Astrocyte of the cerebellum (primary cell): ENCODE results near the gene EIF4H.

ENCODE experiments used
- DNase-seq: peaks from one replicate; pipeline ENCODE4 v3.0.0-alpha.2; 2011; ENCODE audit warnings: low read depth
- H3K4me3 ChIP-seq: 2 replicates; pipeline ENCODE4 v1.5.1; 2011; ENCODE audit warnings: mild to moderate bottlenecking, low read depth, low read length, moderate library complexity
- CTCF ChIP-seq: IDR thresholded peaks from 2 replicates; pipeline ENCODE4 v1.5.1; 2012; ENCODE audit warnings: low read length, low read depth, moderate library complexity, mild to moderate bottlenecking; ENCODE audit errors: missing control alignments
- in situ Hi-C: cut with HindIII; loops from 2 replicates; pipeline ENCODE4 v1.10.0; 2017; ENCODE audit warnings: low sequenced_read_pairs

EIF4H gene

GRCh38 chr7:74181821-74182220 lies 7.7 kb downstream of the EIF4H start:
- TF ChIP-seq CTCF: no peak
- no peak overlapping the region for H3K4me3 ChIP-seq
- DNase-seq: no peak
- in situ Hi-C loops: no loop called here

GRCh38 chr7:74182453-74183090 lies 8.4 kb downstream of the EIF4H start:
- H3K4me3 ChIP-seq: no peak overlapping the region
- no peak for TF ChIP-seq CTCF
- DNase-seq: no peak
- in situ Hi-C loops: no loop called here

- H3K4me3 ChIP-seq: no peak overlapping the region
- in situ Hi-C loops: no loop called here
- no peak for DNase-seq
- no peak for TF ChIP-seq CTCF
Measured at GRCh38 chr7:74183142-74183541, 9.0 kb downstream of the EIF4H start.

GRCh38 chr7:74183653-74184450 lies 9.7 kb downstream of the EIF4H start:
- TF ChIP-seq CTCF: peak; percentile 37
- no peak for DNase-seq
- H3K4me3 ChIP-seq: no peak overlapping the region
- in situ Hi-C loops: no loop called here

- in situ Hi-C loops: no loop called here
- no peak overlapping the region for H3K4me3 ChIP-seq
- DNase-seq: no peak
- no peak for TF ChIP-seq CTCF
Measured at GRCh38 chr7:74185016-74185415, 10.9 kb downstream of the EIF4H start.

GRCh38 chr7:74185636-74186035 lies 11.5 kb downstream of the EIF4H start:
- no peak for TF ChIP-seq CTCF
- in situ Hi-C loops: no loop called here
- DNase-seq: no peak
- no peak overlapping the region for H3K4me3 ChIP-seq
